ENCODE data around the gene HTR3D.

DNA sequence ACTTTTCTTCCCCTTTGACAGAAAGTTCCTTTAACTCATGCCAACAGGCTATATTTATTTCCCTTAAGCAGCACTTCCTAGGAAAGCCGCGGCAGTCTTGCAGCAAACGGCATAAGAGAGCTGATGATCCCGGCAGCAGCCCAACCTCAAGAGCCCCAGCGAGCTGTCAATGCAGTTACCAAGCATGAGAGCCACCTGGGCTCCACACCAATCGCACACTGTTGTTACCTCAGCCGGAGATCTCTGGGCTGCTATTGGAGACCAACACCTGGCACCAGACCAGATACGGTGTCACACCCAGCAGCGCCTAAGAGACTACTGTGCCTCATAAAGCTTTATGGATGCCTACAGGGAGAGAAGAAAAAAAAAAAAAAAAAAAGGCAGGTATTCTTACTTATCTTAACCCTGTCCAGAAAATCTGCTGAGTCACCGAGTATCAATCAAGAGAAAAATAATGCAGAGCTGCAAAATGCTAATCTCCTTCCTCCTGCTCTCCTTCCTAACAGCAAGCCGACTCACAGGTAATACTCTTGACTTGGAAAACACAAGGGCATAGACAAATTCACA lies 25.5 kb upstream of the HTR3D start:
- TF ChIP-seq CTCF (IDR thresholded peaks at IDR 0.05; ENCODE audit: insufficient read depth, low read length, poor library complexity, severe bottlenecking) (no peak), EZH2phosphoT487 (conservative IDR thresholded peaks at IDR 0.05; ENCODE audit: low read length) (no peak)

Data from SU-DHL-6 (cell line).